ENCODE data around the gene ERCC8. TPM values are rescaled to one million over a fixed set of nuclear protein-coding genes. Genes with fewer than 3 reads are reported as not detected.

ERCC8 gene
- total RNA-seq, 4 donors from 2014 or later = 5.2 to 17.9 (median 16.1) TPM

- Histone ChIP-seq H3K4me1 (peaks cover 4 to 22% (median 17%) of the 10 kb centered on the region in 4 donors), H3K27me3 (peaks cover 0 to 53% (median 3%) of the 10 kb centered on the region in 4 donors), H3K4me3 (peak overlapping the region; percentile 63 to 75 (median 68)), H3K36me3 (no peaks in the 10 kb centered on the region), H3K27ac (replicated peaks in 1 of 4) (peak overlapping the region in 2 of 4 donors; percentile 50 to 63), H3K9me3 (no peaks in the 10 kb centered on the region)
- TF ChIP-seq POLR2A (IDR thresholded peaks at IDR 0.05; ENCODE audit: low read depth) (no peak), EP300 (IDR thresholded peaks at IDR 0.05) (no peak), POLR2AphosphoS5 (IDR thresholded peaks at IDR 0.05) (no peak)
- TF ChIP-seq, protein P1, sequence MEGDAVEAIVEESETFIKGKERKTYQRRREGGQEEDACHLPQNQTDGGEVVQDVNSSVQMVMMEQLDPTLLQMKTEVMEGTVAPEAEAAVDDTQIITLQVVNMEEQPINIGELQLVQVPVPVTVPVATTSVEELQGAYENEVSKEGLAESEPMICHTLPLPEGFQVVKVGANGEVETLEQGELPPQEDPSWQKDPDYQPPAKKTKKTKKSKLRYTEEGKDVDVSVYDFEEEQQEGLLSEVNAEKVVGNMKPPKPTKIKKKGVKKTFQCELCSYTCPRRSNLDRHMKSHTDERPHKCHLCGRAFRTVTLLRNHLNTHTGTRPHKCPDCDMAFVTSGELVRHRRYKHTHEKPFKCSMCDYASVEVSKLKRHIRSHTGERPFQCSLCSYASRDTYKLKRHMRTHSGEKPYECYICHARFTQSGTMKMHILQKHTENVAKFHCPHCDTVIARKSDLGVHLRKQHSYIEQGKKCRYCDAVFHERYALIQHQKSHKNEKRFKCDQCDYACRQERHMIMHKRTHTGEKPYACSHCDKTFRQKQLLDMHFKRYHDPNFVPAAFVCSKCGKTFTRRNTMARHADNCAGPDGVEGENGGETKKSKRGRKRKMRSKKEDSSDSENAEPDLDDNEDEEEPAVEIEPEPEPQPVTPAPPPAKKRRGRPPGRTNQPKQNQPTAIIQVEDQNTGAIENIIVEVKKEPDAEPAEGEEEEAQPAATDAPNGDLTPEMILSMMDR (IDR thresholded peaks at IDR 0.05) = no peak
- DNase-seq (ENCODE audit: extremely low spot score) = no peak
- WGBS = 8% methylated on average over 26 of the region's 26 CpGs
- intact Hi-C loops (cut with DNase I) = no loop called here
Measured at GRCh38 chr5:60842871-60843385, 101.9 kb downstream of the ERCC8 start.

DNA sequence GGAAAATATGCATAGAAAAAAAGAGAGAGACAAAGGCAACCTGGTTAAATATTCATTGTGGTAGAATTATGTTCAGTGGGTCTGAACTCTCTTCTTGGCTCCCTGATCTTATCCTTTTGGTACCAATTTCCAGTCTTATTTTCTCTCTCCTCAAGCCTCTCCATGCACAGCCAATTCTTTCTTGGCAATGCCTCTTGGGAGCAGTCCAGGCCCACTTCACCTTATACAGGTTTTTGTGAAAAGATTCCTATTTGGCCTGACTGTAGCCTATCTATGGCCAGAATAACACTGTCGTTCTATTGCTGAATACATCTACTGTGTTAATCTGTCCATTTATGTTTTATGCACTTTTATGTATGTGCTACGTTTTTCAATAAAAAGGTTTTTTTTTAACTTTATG is 103.5 kb downstream of the ERCC8 start:
- WGBS = 85% methylated on average over 2 of the region's 2 CpGs
- no peaks in the 10 kb centered on the region for H3K36me3 ChIP-seq
- no peak overlapping the region for H3K27ac ChIP-seq (replicated peaks in 1 of 4)
- DNase-seq (ENCODE audit: extremely low spot score) = no peak
- TF ChIP-seq EP300 (IDR thresholded peaks at IDR 0.05) (no peak), POLR2A (IDR thresholded peaks at IDR 0.05; ENCODE audit: low read depth) (no peak), POLR2AphosphoS5 (IDR thresholded peaks at IDR 0.05) (no peak)
- TF ChIP-seq, protein P1 (IDR thresholded peaks at IDR 0.05) = no peak
- H3K4me1 ChIP-seq = peaks cover 4 to 22% (median 17%) of the 10 kb centered on the region in 4 donors
- H3K9me3 ChIP-seq = no peaks in the 10 kb centered on the region
- intact Hi-C loops (cut with DNase I) = no loop called here
- peaks cover 0 to 53% (median 3%) of the 10 kb centered on the region in 4 donors for H3K27me3 ChIP-seq
- H3K4me3 ChIP-seq = no peak overlapping the region

- DNase-seq (ENCODE audit: extremely low spot score) = no peak
- intact Hi-C loops (cut with DNase I) = no loop called here
Measured at GRCh38 chr5:60836131-60836530, 108.7 kb downstream of the ERCC8 start.

GRCh38 chr5:60835554-60835953 is 109.3 kb downstream of the ERCC8 start:
- Histone ChIP-seq H3K27ac (replicated peaks in 1 of 4) (no peak overlapping the region), H3K36me3 (no peaks in the 10 kb centered on the region), H3K9me3 (no peaks in the 10 kb centered on the region), H3K4me3 (no peak overlapping the region), H3K4me1 (no peaks in the 10 kb centered on the region), H3K27me3 (peaks cover 0 to 17% (median 0%) of the 10 kb centered on the region in 4 donors)
- DNase-seq (ENCODE audit: extremely low spot score) = no peak
- intact Hi-C loops (cut with DNase I) = no loop called here
- TF ChIP-seq, protein P1 (IDR thresholded peaks at IDR 0.05) = no peak
- TF ChIP-seq POLR2AphosphoS5 (IDR thresholded peaks at IDR 0.05) (no peak), POLR2A (IDR thresholded peaks at IDR 0.05; ENCODE audit: low read depth) (no peak), EP300 (IDR thresholded peaks at IDR 0.05) (no peak)
- 65% methylated on average over 5 of the region's 5 CpGs for WGBS

More at GRCh38 chr5:60836131-60836530, 108.7 kb downstream of the ERCC8 start:
- Histone ChIP-seq H3K36me3 (no peaks in the 10 kb centered on the region), H3K4me3 (no peak overlapping the region), H3K27ac (replicated peaks in 1 of 4) (no peak overlapping the region), H3K4me1 (no peaks in the 10 kb centered on the region), H3K27me3 (peaks cover 0 to 17% (median 0%) of the 10 kb centered on the region in 4 donors), H3K9me3 (no peaks in the 10 kb centered on the region)
- 35% methylated on average over 3 of the region's 3 CpGs for WGBS
- TF ChIP-seq EP300 (IDR thresholded peaks at IDR 0.05) (no peak), POLR2A (IDR thresholded peaks at IDR 0.05; ENCODE audit: low read depth) (no peak), POLR2AphosphoS5 (IDR thresholded peaks at IDR 0.05) (no peak)
- TF ChIP-seq, protein P1 (IDR thresholded peaks at IDR 0.05) = no peak

DNA sequence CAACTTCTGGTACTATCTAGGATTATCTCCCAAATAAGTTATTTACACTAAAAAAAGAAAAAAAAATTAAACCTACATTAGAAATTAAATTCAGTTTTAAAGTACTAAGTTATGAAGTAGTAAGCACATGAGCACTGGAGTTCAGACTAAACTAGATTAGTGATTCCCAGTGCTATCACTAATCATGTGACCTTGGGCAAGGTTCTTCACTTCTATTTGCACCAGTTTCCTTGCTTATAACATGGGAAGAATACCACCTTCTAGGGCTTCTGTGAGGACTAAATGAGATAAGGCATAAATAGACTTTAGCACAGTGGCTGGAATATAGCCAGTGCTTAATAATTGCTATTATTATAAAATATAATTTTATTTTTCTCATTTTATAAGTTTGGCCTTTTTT is 111.3 kb downstream of the ERCC8 start:
- Histone ChIP-seq H3K27me3 (peaks cover 0 to 2% (median 0%) of the 10 kb centered on the region in 4 donors), H3K36me3 (no peaks in the 10 kb centered on the region), H3K4me1 (no peaks in the 10 kb centered on the region), H3K27ac (replicated peaks in 1 of 4) (no peak overlapping the region), H3K9me3 (no peaks in the 10 kb centered on the region), H3K4me3 (no peak overlapping the region)
- DNase-seq (ENCODE audit: extremely low spot score) = no peak
- TF ChIP-seq, protein P1 (IDR thresholded peaks at IDR 0.05) = no peak
- TF ChIP-seq POLR2A (IDR thresholded peaks at IDR 0.05; ENCODE audit: low read depth) (no peak), EP300 (IDR thresholded peaks at IDR 0.05) (no peak), POLR2AphosphoS5 (IDR thresholded peaks at IDR 0.05) (no peak)
- intact Hi-C loops (cut with DNase I) = no loop called here

Measured in esophagus muscularis mucosa (tissue), 4 donors.